HS-5 (cell line): ENCODE results near the gene LALBA.
"Not testable (repeated sequence)": the region's sequence is repeated elsewhere in the genome, so short reads cannot be mapped to it uniquely, and the experiment has no call there.

Experiments used
- DNase-seq: peaks from one replicate; pipeline ENCODE4 v3.0.0-alpha.2; 2012; ENCODE audit warnings: low read depth

LALBA gene

DNA sequence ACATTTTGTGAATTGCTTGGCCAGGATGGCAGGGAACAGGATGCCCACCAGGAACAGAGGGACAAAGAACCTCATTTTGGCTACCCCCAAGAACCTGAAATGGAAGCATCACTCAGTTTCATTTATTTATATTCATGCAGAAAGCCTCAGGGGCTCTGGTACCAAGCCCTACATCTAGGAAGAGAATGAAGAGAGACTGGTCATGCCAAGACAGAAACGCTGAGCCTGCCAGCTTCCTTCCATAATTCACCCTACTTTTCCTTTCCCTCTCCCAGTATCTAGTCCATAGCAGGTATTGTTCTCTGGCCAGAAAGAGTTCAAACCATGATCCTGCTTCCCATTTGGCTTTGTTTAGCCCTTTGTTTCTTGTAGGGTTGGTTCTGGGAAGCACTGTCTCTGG, at the start of gene LALBA:
LALBA (minus strand) TSS at position 101 of the 400 bp plus-strand sequence; CDS start at position 75, 26 bp downstream.
- DNase-seq = no peak

GRCh38 chr12:48618541-48618940, 48.7 kb upstream of the LALBA start:
- peak; percentile 46 for DNase-seq

GRCh38 chr12:48615681-48616080, 45.8 kb upstream of the LALBA start:
- DNase-seq = no peak

DNA sequence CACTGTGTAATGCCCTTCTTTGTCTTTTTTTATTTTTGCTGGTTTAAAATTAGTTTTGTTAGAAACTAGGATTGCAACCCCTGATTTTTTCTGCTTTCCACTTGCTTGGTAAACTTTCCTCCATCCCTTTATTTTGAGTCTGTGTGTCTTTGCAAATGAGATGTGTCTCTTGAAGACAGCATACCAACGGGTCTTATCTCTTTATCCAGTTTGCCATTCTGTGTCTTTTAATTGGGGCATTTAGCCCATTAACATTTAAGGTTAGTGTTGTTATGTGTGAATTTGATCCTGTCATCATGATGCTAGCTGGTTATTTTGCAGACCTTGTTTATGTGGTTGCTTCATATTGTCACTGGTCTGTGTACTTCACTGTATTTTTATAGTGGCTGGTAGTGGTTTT, 43.5 kb upstream of the LALBA start:
- DNase-seq = no peak

GRCh38 chr12:48602192-48602989, 32.5 kb upstream of the LALBA start:
- no peak for DNase-seq

GRCh38 chr12:48601013-48601756, 31.3 kb upstream of the LALBA start:
- no peak for DNase-seq

GRCh38 chr12:48600552-48600951, 30.7 kb upstream of the LALBA start:
- no peak for DNase-seq

DNA sequence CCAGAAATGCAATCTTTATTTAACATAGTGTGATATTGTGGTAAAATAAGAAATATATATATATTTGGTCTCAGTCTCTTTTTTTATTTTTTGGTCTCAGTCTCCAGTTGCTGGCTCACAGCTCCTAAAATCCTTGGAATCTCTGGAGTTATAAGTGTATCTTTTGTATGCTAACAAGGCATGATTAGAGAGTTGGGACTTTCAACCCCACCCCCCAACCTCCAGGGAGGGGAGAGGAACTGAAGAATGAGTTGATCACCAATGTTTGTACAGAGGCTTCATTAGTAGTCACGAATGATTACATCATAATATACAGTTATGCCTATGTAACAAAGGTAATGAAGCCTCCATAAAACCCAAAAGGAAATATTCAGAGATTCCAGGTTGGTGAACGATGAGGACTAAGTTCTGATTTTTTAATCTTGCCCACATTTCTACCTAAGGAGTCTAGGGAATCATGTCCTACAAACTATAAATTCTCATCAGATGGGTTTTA, 22.8 kb upstream of the LALBA start:
- DNase-seq = no peak

DNA sequence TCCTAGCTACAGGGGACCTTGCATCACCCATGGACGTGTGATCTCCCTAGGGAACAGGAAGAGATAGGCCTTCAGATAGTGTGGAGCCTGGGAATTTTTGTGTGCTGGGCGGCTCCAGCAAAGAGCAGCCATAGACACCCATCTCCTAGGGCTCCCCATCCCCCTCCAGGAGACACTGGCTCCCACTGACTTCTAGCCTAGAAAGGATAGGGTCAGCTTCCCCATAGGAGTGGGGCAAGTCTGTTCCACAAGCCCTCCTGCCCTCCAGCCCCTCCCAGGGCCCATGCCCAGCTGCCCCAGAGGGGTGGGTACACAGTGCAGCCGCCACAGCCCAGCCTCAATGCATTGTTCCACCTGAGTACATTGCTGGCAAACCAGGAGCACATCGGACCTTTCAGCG, 16.5 kb upstream of the LALBA start:
- no peak for DNase-seq

- DNase-seq = no peak
Measured at GRCh38 chr12:48583728-48584127, 13.9 kb upstream of the LALBA start.

- no peak for DNase-seq
Measured at GRCh38 chr12:48580831-48581230, 11.0 kb upstream of the LALBA start.

DNA sequence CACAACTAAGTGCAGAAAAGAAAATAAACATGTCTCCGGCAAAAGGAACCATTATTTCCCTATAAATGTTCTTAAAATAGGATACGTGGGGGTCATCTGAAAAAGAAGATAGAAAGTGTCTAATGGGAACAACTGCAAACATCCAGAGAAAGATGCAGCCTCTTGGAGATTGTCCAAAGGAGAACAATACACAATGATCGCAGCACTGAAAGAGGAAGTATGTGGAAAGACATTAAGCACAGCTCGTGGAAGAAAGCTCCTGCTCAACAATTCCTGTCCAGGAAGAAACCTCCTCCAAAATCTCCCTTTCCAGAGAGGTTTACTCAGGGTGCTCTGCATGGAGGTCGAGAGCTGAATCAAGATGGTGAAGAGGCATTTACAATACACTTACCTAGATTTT, 2.5 kb upstream of the LALBA start:
- no peak for DNase-seq

DNA sequence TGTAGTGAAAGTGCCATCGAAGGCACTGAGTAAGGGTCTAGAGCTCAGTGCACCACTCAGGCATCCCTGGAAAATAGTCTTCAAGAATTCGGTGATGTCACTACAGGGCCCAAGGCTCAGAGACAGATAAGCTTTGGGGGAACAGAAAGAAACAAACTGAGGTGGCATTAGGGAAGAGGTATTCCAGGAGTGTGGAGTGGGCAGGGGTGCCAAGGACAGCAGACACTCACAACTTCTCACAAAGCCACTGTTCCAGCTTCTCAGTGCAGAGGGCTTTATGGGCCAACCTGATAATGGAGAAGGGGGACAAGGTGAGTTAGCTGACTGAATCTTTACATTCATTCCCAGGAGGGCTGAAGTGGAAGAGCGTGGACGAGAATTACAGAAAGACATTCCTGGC, 2.1 kb downstream of the LALBA start:
- no peak for DNase-seq

GRCh38 chr12:48557919-48558318, 11.9 kb downstream of the LALBA start:
- no peak for DNase-seq

DNA sequence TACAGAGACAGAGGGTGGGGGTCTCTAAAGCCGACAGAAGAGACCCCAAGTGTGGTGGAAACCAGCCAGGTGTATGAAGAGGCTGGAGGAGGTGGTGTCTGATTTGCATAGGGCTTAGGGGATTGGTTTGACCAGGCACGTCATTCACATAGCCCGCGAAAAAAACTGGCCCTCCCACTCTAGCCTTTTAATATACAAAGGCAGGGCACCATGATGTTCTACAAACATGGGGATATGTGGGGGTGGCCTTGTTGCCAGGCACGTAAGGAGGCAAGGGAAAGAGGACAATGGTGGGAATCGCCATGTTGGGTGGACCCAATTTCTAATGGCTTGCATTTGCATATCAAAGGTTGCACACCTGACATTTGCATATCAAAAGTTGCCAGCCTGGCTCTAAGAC, 13.2 kb downstream of the LALBA start:
- no peak for DNase-seq

GRCh38 chr12:48553666-48554343, 16.0 kb downstream of the LALBA start:
- not testable (repeated sequence) for DNase-seq

DNA sequence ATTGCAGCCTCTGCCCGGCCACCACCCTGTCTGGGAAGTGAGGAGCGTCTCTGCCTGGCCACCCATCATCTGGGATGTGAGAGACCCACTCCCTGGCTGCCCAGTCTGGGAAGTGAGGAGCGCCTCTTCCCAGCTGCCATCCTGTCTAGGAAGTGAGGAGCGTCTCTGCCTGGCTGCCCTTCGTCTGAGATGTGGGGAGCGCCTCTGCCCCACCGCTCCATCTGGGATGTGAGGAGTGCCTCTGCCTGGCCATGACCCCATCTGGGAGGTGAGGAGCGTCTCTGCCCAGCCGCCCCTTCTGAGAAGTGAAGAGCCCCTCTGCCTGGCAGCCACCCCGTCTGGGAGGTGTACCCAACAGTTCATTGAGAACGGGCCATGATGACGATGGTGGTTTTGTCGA, 18.2 kb downstream of the LALBA start:
- not testable (repeated sequence) for DNase-seq

DNA sequence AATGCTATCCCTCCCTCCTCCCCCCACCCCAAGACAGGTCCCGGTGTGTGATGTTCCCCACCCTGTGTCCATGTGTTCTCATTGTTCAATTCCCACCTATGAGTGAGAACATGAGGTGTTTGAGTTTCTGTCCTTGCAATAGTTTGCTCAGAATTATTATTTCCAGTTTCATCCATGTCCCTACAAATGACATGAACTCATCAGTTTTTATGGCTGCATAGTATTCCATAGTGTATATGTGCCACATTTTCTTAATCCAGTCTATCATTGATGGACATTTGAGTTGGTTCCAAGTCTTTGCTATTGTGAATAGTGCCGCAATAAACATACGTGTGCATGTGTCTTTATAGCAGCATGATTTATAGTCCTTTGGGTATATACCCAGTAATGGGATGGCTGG, 22.8 kb downstream of the LALBA start:
- DNase-seq = not testable (repeated sequence)

- DNase-seq = no peak
Measured at GRCh38 chr12:48545833-48546469, 23.9 kb downstream of the LALBA start.

DNA sequence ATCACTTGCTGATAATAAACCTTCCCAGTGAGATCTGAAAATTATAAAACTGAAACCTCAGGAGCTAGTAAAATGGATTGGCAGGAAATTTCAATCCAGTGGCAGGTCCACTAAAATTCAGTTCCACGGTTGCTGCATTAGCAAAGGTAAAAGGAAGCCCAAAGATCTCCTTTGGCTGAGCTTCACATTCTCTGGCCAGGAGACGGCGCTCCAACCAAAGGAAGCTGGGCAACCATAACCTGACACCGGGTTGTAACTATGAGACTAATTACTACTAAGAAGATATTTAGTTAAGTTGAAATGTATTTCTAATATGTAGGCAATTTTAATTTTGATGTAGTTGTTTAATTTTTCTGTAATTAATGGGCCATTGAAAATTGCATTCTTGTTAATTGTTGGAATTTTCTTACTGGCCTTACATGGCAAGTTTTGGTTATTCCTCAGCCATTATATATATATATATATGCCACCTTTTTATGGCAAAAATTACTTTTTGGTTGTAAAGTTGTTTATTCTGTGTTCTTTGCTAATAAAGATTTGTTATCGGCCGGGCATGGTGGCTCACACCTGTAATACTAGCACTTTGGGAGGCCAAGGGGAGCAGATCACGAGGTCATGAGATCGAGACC, 27.4 kb downstream of the LALBA start:
- DNase-seq = no peak

- no peak for DNase-seq
Measured at GRCh38 chr12:48536602-48537001, 33.2 kb downstream of the LALBA start.

DNA sequence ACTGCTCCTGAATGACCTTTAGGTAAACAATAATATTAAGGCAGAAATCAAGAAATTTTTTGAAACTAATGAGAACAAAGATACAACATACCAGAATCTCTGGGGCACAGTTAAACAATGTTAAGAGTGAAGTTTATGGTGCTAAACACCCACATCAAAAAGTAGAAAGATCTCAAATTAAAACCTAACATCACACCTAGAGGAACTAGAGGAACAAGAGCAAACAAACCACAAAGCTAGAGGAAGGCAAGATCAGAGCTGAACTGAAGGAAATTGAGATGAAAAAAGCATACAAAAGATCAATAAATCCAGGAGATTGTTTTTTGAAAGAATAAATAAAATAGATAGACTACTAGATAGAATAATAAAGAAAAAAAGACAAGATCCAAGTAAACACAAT, 37.2 kb downstream of the LALBA start:
- no peak for DNase-seq
